CD14-positive monocyte (primary cell): Measurements from ENCODE around the gene CXCL3. TPM values are rescaled to one million over a fixed set of nuclear protein-coding genes. Genes with fewer than 3 reads are reported as not detected.

Experiments used
- DNase-seq, 3 donors: peaks; one replicate each; pipeline ENCODE4 v3.0.0-alpha.2; 2011 to 2022
- H2AFZ ChIP-seq: 2 replicates; pipeline ENCODE4 v1.6.0; 2012; ENCODE audit warnings: mild to moderate bottlenecking, low read depth, low read length, inconsistent platforms; ENCODE audit not compliant: insufficient read depth, poor library complexity, severe bottlenecking
- H3K27ac ChIP-seq, 2 donors: 1 replicate in 1 of 2; 2 replicates in 1 of 2; pipeline ENCODE4 v1.5.1; 2012 to 2013; ENCODE audit warnings: low read length in 2 of 2, control low read depth in 1 of 2, inconsistent platforms in 1 of 2, low read depth in 1 of 2, mild to moderate bottlenecking in 1 of 2
- H3K27me3 ChIP-seq, 2 donors: one replicate each; pipeline versions ENCODE4 v1.6.0 to v1.6.1; 2011 to 2013; ENCODE audit warnings: low read length in 2 of 2; ENCODE audit not compliant: control insufficient read depth in 2 of 2, insufficient read depth in 2 of 2
- H3K36me3 ChIP-seq, 2 donors: replicated peaks in 1 of 2; 1 replicate in 1 of 2; 2 replicates in 1 of 2; pipeline versions ENCODE4 v1.5.1 to v1.6.1; 2012 to 2013; ENCODE audit warnings: low read length in 2 of 2, control low read depth in 1 of 2, inconsistent platforms in 1 of 2, mild to moderate bottlenecking in 1 of 2; ENCODE audit not compliant: insufficient read depth in 2 of 2, control insufficient read depth in 1 of 2
- H3K4me1 ChIP-seq, 2 donors: 1 replicate in 1 of 2; 2 replicates in 1 of 2; pipeline versions ENCODE4 v1.5.1 to v1.6.1; 2012 to 2013; ENCODE audit warnings: low read length in 2 of 2, control low read depth in 1 of 2, inconsistent platforms in 1 of 2, mild to moderate bottlenecking in 1 of 2, moderate library complexity in 1 of 2; ENCODE audit not compliant: insufficient read depth in 2 of 2, control insufficient read depth in 1 of 2
- H3K4me2 ChIP-seq: replicated peaks from 2 replicates; pipeline ENCODE3; 2012; ENCODE audit warnings: low read length, moderate library complexity, mild to moderate bottlenecking; ENCODE audit not compliant: poor library complexity, severe bottlenecking; ENCODE audit errors: extremely low read depth
- H3K4me3 ChIP-seq, 3 experiments: fragments of 200-600 bp in 1 of 3; sonication (generic) in 1 of 3; replicated peaks in 1 of 3; 1 replicate in 2 of 3; 2 replicates in 1 of 3; pipeline ENCODE4 v1.5.1; 2011 to 2013; ENCODE audit warnings: low read length in 3 of 3, mild to moderate bottlenecking in 3 of 3, control low read depth in 2 of 3, low read depth in 2 of 3, inconsistent platforms in 1 of 3, moderate library complexity in 1 of 3
- H3K79me2 ChIP-seq: 2 replicates; pipeline ENCODE4 v1.6.0; 2012; ENCODE audit warnings: mild to moderate bottlenecking, control low read depth, inconsistent platforms, low read length, moderate library complexity; ENCODE audit not compliant: insufficient read depth
- H3K9ac ChIP-seq: 2 replicates; pipeline ENCODE4 v1.6.0; 2017; ENCODE audit warnings: low read length, mild to moderate bottlenecking; ENCODE audit not compliant: insufficient read depth, poor library complexity, severe bottlenecking
- H3K9me3 ChIP-seq, 2 donors: replicated peaks in 1 of 2; 1 replicate in 1 of 2; 2 replicates in 1 of 2; pipeline versions ENCODE4 v1.5.1 to v1.6.1; 2012 to 2013; ENCODE audit warnings: low read length in 2 of 2, control low read depth in 1 of 2; ENCODE audit not compliant: control insufficient read depth in 1 of 2, insufficient read depth in 1 of 2
- H4K20me1 ChIP-seq: 2 replicates; pipeline ENCODE4 v1.6.0; 2012; ENCODE audit warnings: mild to moderate bottlenecking, low read length, control low read depth, moderate library complexity; ENCODE audit not compliant: insufficient read depth
- H3K27ac Mint-ChIP-seq, 7 donors: one replicate each; pipeline ENCODE4 v1.8.0; 2020; ENCODE audit warnings: mild to moderate bottlenecking in 7 of 7, mixed read lengths in 7 of 7, moderate library complexity in 6 of 7, inconsistent platforms in 2 of 7
- H3K27me3 Mint-ChIP-seq, 3 donors: one replicate each; pipeline ENCODE4 v1.8.0; 2021 to 2022; ENCODE audit warnings: low read depth in 3 of 3, mild to moderate bottlenecking in 3 of 3, mixed read lengths in 3 of 3, moderate library complexity in 3 of 3, inconsistent platforms in 1 of 3
- H3K36me3 Mint-ChIP-seq, 2 donors: one replicate each; pipeline ENCODE4 v1.8.0; 2020; ENCODE audit warnings: mixed read lengths in 2 of 2, inconsistent platforms in 1 of 2, mild to moderate bottlenecking in 1 of 2
- H3K4me1 Mint-ChIP-seq: one replicate; pipeline ENCODE4 v1.8.0; 2020; ENCODE audit warnings: mild to moderate bottlenecking, mixed read lengths
- H3K4me3 Mint-ChIP-seq, 2 donors: one replicate each; pipeline ENCODE4 v1.8.0; 2020; ENCODE audit warnings: mild to moderate bottlenecking in 2 of 2, mixed read lengths in 2 of 2, moderate library complexity in 1 of 2
- H3K9me3 Mint-ChIP-seq, 7 donors: one replicate each; pipeline ENCODE4 v1.8.0; 2020 to 2022; ENCODE audit warnings: mixed read lengths in 7 of 7, mild to moderate bottlenecking in 6 of 7, moderate library complexity in 6 of 7, inconsistent platforms in 2 of 7
- CTCF ChIP-seq: fragments of 200-600 bp; IDR thresholded peaks from one replicate; pipeline ENCODE4 v1.8.0; 2022; ENCODE audit warnings: antibody characterized with exemption, mild to moderate bottlenecking
- WGBS: methylation state at CpG from one replicate; pipeline ENCODE4 v1.1.5; 2013; ENCODE audit warnings: missing lambda C conversion rate; ENCODE audit not compliant: insufficient coverage; 5-methylcytosine and 5-hydroxymethylcytosine counted together
- intact Hi-C, 2 donors: fragments of 100-400 bp; cut with micrococcal nuclease; formaldehyde crosslinking; loops; one replicate each; pipeline versions ENCODE4 v1.15.0 to v1.15.1; 2023
- polyA plus RNA-seq, 3 donors: library from polyadenylated mRNA; depleted of rRNA in 1 of 3; unstranded in 2 of 3; stranded (reverse) in 1 of 3; fragments of 300-500 nt in 2 of 3; fragments of >200 nt in 1 of 3; fragmentation: Illumina TruSeq in 2 of 3; gene quantifications; 1 replicate in 2 of 3; 2 replicates in 1 of 3; pipeline ENCODE4 v1.2.3, GENCODE V29; 2012 to 2021

The CXCL3 gene
- polyA plus RNA-seq, 3 donors, result 2.5 to 4.4 (median 3.7) TPM

GRCh38 chr4:74066232-74066631 is 27.7 kb upstream of the CXCL3 start:
- Histone ChIP-seq H3K4me3 (no peak overlapping the region), H3K27me3 (no peaks in the 10 kb centered on the region), H3K36me3 (no peaks in the 10 kb centered on the region), H3K79me2 (no peaks in the 10 kb centered on the region), H3K4me1 (no peaks in the 10 kb centered on the region), H4K20me1 (no peaks in the 10 kb centered on the region), H3K9me3 (peaks cover 4% of the 10 kb centered on the region in 2 donors), H3K9ac (no peak overlapping the region), H3K27ac (no peak overlapping the region), H2AFZ (no peak overlapping the region), H3K4me2 (no peak overlapping the region)
- TF ChIP-seq CTCF, result no peak
- no peak overlapping the region for H3K27ac Mint-ChIP-seq
- 83% methylated on average over 1 of the region's 2 CpGs for WGBS
- no peak overlapping the region for H3K4me3 Mint-ChIP-seq
- no peaks in the 10 kb centered on the region for H3K4me1 Mint-ChIP-seq
- no peaks in the 10 kb centered on the region for H3K27me3 Mint-ChIP-seq
- H3K9me3 Mint-ChIP-seq, result peaks cover 0 to 6% (median 3%) of the 10 kb centered on the region in 7 donors
- no peak for DNase-seq
- intact Hi-C loops, result no loop called here
- H3K36me3 Mint-ChIP-seq, result no peaks in the 10 kb centered on the region

- Histone ChIP-seq H3K9me3 (peaks cover 4% of the 10 kb centered on the region in 2 donors), H3K4me3 (no peak overlapping the region), H3K27me3 (no peaks in the 10 kb centered on the region), H3K36me3 (no peaks in the 10 kb centered on the region), H4K20me1 (no peaks in the 10 kb centered on the region), H3K4me1 (no peaks in the 10 kb centered on the region), H2AFZ (no peak overlapping the region), H3K27ac (no peak overlapping the region), H3K9ac (no peak overlapping the region), H3K79me2 (no peaks in the 10 kb centered on the region), H3K4me2 (no peak overlapping the region)
- H3K4me3 Mint-ChIP-seq, result no peak overlapping the region
- no peaks in the 10 kb centered on the region for H3K36me3 Mint-ChIP-seq
- WGBS, result 100% methylated on average over 2 of the region's 6 CpGs
- no peaks in the 10 kb centered on the region for H3K4me1 Mint-ChIP-seq
- intact Hi-C loops, result no loop called here
- no peak overlapping the region for H3K27ac Mint-ChIP-seq
- no peak for DNase-seq
- H3K9me3 Mint-ChIP-seq, result peaks cover 0 to 6% (median 3%) of the 10 kb centered on the region in 7 donors
- H3K27me3 Mint-ChIP-seq, result no peaks in the 10 kb centered on the region
- TF ChIP-seq CTCF, result no peak
These were observed 26.7 kb upstream of the CXCL3 start for GRCh38 chr4:74065115-74065642.
